GM10266 (cell line): Measurements from ENCODE around the gene EMC9.
A peak's percentile ranks its signal among the peaks of the same experiment; 100 is the strongest.

Source experiments
- DNase-seq: peaks from one replicate; pipeline ENCODE4 v3.0.0; 2012; ENCODE audit errors: extremely low spot score
- CTCF ChIP-seq: IDR thresholded peaks from 2 replicates; pipeline ENCODE4 v1.5.1; 2012; ENCODE audit warnings: mild to moderate bottlenecking, low read depth; ENCODE audit not compliant: control insufficient read depth, insufficient read depth; ENCODE audit errors: missing control alignments

Gene EMC9

GRCh38 chr14:24143511-24143910, 2.1 kb upstream of the EMC9 start:
- no peak for TF ChIP-seq CTCF
- DNase-seq, result no peak

DNA sequence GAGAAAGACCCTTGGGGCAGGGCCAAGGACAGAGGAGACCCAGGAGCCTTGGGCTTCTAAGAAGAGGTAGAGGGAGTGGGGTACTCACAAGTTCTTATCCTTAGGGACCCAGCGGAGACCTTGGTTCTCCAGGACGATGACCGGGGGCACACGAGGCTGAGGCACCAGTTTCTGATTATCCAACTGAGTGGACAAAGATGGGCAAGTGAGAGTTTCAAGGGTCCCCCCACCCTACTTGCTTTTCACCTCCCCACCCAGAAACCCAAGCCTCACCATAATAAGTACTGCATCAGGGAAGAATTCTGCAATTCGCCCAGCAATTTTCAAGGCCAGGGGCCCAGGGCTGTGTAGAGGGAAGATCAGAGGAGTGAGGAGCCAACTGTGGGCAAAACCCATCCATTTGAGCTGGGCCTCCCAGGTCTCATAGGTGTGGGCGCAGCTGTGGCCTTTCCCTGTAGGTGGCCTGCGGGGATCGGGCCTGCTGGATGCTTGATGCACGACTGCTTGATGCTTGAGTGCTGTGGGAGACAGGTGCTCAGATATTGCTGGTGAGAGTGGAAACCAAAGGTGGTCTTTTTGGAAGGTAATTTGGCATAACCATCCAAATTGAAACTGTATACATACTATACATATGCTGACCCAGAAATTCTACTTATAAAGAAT, 2.0 kb downstream of the EMC9 start:
- no peak for TF ChIP-seq CTCF
- DNase-seq, result no peak

GRCh38 chr14:24138396-24139271, 2.8 kb downstream of the EMC9 start:
- TF ChIP-seq CTCF, result no peak
- no peak for DNase-seq

DNA sequence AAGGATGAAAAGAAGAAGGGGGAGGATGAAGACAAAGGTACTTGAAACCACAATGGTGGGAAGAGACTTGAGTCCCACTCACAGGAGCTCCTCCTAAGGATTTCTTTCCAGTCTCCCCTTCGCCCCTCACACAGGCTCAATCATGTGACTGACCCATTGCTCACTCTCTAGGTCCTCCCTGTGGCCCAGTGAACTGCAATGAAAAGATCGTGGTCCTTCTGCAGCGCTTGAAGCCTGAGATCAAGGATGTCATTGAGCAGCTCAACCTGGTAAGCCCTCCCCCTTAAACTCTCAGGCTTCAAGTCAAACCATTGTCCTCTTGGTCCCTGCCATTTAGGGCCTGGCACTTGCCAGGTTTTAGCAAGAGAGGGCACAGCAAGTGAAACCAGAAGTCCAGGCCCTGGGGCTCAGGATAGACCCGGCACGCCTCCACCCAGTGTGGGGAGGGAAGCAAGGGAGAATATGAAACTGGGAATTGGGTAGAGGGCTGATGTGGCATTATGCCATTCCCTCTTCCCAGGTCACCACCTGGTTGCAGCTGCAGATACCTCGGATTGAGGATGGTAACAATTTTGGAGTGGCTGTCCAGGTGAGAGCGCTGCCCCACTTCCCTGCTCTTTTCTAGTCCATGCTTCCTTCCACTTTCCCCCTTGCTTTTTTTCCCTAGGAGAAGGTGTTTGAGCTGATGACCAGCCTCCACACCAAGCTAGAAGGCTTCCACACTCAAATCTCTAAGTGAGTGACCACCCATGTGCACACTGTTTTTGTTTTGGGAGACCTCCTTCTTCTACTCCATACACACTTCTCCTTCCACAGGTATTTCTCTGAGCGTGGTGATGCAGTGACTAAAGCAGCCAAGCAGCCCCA, 3.6 kb downstream of the EMC9 start:
- no peak for TF ChIP-seq CTCF
- DNase-seq, result no peak

DNA sequence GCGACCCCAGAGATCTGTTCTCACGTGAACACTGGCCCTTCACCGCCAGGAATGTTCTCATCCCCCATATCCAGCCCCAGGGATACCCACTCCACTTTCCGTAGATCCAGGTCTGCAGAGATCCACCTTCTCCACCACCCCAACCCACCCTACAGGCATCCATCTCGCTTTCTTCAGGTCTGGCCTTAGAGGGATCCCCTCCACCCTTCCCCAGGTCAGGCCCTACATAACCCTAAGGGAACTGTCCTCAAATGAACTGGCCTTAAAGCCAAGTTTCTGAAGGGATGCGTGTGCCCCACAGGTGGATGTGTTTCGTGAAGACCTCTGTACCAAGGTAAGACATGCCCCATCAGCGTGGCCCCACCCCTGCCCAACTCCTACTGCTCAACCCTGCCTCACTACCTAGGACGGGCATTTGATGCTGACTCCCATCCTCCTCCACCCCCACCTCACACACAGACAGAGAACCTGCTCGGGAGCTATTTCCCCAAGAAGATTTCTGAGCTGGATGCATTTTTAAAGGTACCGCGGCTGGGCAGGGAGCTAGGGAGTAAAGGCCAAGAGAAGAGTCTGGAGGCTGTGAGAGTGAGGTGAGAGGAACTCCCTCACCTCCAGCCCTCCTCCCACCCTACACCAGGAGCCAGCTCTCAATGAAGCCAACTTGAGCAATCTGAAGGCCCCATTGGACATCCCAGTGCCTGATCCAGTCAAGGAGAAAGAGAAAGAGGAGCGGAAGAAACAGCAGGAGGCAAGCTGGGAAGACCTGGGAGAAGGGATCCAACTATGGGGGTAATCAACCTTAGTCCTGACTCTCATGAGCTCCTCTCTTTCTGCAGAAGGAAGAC, 4.5 kb downstream of the EMC9 start:
- no peak for DNase-seq
- no peak for TF ChIP-seq CTCF

- DNase-seq, result peak; percentile 98
- peak; percentile 2 for TF ChIP-seq CTCF
Measured at GRCh38 chr14:24135834-24136683, 5.3 kb downstream of the EMC9 start, which contains the start of gene PSME1. Gene PSME1 (plus strand): TSS chr14:24136194. CDS start chr14:24136263, 69 bp downstream.
